ENCODE results near the gene TIE1.

The TIE1 gene

GRCh38 chr1:43300378-43301094 is at the start of gene TIE1:
TSS of gene TIE1 (plus strand) at chr1:43300982. CDS start at chr1:43301072, 90 bp downstream.
- DNase-seq: no peak

GRCh38 chr1:43251024-43251423 is 49.8 kb upstream of the TIE1 start:
- no peak for DNase-seq

- no peak for DNase-seq
Measured at GRCh38 chr1:43252225-43252624, 48.6 kb upstream of the TIE1 start.

- no peak for DNase-seq
Measured at GRCh38 chr1:43253173-43253572, 47.6 kb upstream of the TIE1 start.

- DNase-seq: no peak
Measured at GRCh38 chr1:43253876-43254275, 46.9 kb upstream of the TIE1 start.

DNA sequence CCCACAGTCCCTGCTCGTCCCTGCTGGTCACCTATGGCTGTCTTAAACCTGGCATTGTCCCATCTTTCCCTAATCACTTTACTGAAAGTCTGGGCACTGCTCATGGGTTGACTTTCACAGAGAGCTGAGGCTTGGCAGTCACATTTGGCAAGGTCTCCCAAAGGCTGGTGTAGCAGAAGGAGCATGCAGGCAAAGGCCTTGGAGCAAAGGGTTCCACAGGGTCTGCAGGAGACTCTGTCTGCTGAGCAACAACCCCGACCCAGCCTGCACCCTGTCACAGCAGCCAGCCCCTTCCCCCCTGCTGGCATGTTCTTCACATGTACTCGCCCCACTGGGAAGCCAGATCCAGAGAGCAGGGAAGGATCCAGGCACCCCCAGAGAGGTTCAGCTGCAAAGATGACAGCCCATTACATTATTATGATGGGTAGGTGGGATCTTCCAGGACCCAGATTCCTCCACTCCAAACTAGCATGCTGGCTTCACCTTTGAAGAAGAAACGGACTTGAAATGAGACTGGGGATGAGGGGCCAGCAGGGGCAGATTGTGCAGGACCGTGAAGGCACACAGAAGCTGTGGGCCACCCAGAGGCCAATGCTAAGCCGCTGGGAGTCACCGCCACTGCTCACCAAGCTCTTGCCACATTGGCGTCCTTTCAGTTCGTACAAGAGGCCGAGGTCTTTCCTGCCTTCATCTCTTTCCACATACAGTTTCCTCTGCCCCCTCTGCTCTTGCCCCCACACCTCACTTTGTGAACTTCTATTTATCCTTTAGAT is 45.2 kb upstream of the TIE1 start:
- no peak for DNase-seq

GRCh38 chr1:43256675-43257570 is 43.9 kb upstream of the TIE1 start:
- DNase-seq: no peak

- DNase-seq: no peak
Measured at GRCh38 chr1:43258370-43258769, 42.4 kb upstream of the TIE1 start.

DNA sequence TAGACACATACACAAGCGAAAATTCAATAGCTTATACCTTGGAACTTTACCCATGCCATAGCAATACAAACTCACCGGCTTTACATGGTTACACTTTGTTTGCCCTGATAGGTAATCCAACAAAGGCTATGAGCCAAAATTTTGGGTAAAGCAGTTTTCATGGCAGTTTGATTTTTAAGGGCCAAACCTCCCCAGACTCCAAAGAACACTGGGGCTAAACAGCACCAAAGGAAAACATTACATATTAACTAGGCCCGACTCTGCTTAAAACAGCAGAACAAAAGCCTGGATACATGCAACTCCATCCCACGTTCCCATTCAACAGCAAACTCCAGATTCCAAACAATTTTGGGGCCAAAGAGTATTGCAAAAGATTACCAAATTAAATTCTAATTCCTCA is 35.4 kb upstream of the TIE1 start:
- DNase-seq: no peak

DNA sequence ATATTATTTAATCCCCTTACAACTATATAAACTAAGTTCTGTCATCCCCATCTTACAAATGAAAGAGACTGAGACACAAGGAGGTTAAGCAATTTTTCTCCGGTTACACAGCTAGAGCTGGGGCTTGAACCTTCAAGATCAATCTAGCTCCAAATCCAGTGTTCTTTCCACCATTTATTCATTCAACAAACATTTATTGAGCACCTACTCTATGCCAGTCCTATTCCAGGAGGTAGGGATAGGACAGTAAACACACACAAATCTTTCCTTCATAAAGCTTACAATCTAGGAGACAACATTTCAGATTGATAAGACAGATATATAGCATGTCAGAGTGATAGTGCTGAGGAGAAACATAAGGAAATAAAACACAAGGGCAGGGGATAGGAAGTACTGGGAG is 33.9 kb upstream of the TIE1 start:
- DNase-seq: no peak

- DNase-seq: no peak
Measured at GRCh38 chr1:43267291-43267805, 33.4 kb upstream of the TIE1 start.

- DNase-seq: no peak
Measured at GRCh38 chr1:43267818-43268425, 32.9 kb upstream of the TIE1 start.

GRCh38 chr1:43269627-43270375 is 31.0 kb upstream of the TIE1 start, which contains the start of gene TMEM125:
TSS of gene TMEM125 (plus strand) at chr1:43269983. CDS start at chr1:43272723, 2,740 bp downstream.
- no peak for DNase-seq

GRCh38 chr1:43270421-43271095 is 30.2 kb upstream of the TIE1 start:
- DNase-seq: peak in 1 of 58 donors; percentile 25

GRCh38 chr1:43271186-43272118 is 29.3 kb upstream of the TIE1 start:
- no peak for DNase-seq

GRCh38 chr1:43272161-43272560 is 28.6 kb upstream of the TIE1 start:
- peak in 40 of 58 donors; percentile 14 to 81 (median 49) for DNase-seq

- DNase-seq: no peak
Measured at GRCh38 chr1:43272576-43273571, 27.9 kb upstream of the TIE1 start.

Measured in anterior cingulate cortex (tissue), 58 donors.